Measurements from ENCODE around the gene ZNF384.

GRCh38 chr12:6684609-6685008, 4.6 kb downstream of the ZNF384 start:
- TF ChIP-seq GATA2 (IDR thresholded peaks at IDR 0.05; ENCODE audit: low read depth, low read length), result no peak
- no peak for TF ChIP-seq GATA3 (IDR thresholded peaks at IDR 0.05; ENCODE audit: low read depth, low read length)

Measured in SH-SY5Y (cell line).